Epithelial cell of esophagus (primary cell): ENCODE data around the gene TAF1D.

Experiments used
- DNase-seq: peaks from one replicate; pipeline ENCODE4 v3.0.0; 2010; ENCODE audit warnings: low read depth
- H3K4me3 ChIP-seq: 2 replicates; pipeline ENCODE4 v1.5.1; 2011; ENCODE audit warnings: mild to moderate bottlenecking, low read length, control low read depth
- CTCF ChIP-seq: IDR thresholded peaks from 2 replicates; pipeline ENCODE4 v1.5.1; 2011; ENCODE audit warnings: low read depth, mild to moderate bottlenecking, low read length, control low read depth, inconsistent platforms; ENCODE audit not compliant: insufficient read depth; ENCODE audit errors: missing control alignments

Gene TAF1D

GRCh38 chr11:93686812-93687211 is 54.5 kb downstream of the TAF1D start:
- no peak for DNase-seq
- H3K4me3 ChIP-seq: no peak overlapping the region
- TF ChIP-seq CTCF: no peak

- no peak overlapping the region for H3K4me3 ChIP-seq
- TF ChIP-seq CTCF: no peak
- no peak for DNase-seq
Observed at GRCh38 chr11:93686226-93686625, 55.1 kb downstream of the TAF1D start.
